ENCODE data around the gene LIPE.

DNA sequence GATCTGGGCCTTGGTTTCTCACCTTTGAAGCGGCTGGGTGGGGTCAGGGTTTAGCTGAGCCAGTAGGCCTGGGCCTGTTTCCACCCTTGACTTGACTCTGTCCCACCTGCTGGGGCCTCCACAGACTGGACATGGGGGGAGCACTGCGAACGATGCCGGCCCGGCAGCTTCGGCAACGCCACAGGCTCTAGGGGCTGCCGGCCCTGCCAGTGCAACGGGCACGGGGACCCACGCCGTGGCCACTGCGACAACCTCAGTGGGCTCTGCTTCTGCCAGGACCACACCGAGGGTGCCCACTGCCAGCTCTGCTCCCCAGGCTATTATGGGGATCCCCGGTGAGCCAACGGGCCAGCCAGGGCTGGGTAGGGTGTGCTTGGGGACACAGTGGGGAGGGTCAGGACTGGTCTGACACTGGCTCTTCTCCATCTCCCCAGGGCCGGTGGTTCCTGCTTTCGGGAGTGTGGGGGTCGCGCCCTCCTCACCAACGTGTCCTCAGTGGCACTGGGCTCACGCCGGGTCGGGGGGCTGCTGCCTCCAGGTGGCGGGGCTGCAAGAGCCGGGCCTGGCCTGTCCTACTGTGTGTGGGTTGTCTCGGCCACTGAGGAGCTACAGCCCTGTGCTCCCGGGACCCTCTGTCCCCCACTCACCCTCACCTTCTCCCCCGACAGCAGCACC lies 73.7 kb downstream of the LIPE start:
- TF ChIP-seq, protein P1, sequence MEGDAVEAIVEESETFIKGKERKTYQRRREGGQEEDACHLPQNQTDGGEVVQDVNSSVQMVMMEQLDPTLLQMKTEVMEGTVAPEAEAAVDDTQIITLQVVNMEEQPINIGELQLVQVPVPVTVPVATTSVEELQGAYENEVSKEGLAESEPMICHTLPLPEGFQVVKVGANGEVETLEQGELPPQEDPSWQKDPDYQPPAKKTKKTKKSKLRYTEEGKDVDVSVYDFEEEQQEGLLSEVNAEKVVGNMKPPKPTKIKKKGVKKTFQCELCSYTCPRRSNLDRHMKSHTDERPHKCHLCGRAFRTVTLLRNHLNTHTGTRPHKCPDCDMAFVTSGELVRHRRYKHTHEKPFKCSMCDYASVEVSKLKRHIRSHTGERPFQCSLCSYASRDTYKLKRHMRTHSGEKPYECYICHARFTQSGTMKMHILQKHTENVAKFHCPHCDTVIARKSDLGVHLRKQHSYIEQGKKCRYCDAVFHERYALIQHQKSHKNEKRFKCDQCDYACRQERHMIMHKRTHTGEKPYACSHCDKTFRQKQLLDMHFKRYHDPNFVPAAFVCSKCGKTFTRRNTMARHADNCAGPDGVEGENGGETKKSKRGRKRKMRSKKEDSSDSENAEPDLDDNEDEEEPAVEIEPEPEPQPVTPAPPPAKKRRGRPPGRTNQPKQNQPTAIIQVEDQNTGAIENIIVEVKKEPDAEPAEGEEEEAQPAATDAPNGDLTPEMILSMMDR (IDR thresholded peaks at IDR 0.05) = no peak
- no peak for TF ChIP-seq POLR2A (IDR thresholded peaks at IDR 0.05; ENCODE audit: low read depth)
- TF ChIP-seq POLR2AphosphoS5 (IDR thresholded peaks at IDR 0.05) = no peak
- TF ChIP-seq EP300 (IDR thresholded peaks at IDR 0.05) = no peak
